MM.1S (cell line): Measurements from ENCODE around the gene MRPL52.

ENCODE experiments used
- DNase-seq: peaks from one replicate; pipeline ENCODE4 v3.0.0-alpha.2; 2015
- H2AFZ ChIP-seq: fragments of 300-600 bp; sonication (generic); 2 replicates; pipeline ENCODE4 v1.6.0; 2016; ENCODE audit warnings: antibody characterized with exemption, low read length
- H3F3A ChIP-seq: fragments of 300-600 bp; sonication (generic); 2 replicates; pipeline ENCODE4 v1.6.1; 2016; ENCODE audit warnings: mild to moderate bottlenecking, antibody characterized with exemption, low read length, moderate library complexity, mixed read lengths; ENCODE audit not compliant: insufficient read depth
- H3K27ac ChIP-seq: fragments of 300-600 bp; sonication (generic); 2 replicates; pipeline ENCODE4 v1.5.1; 2016; ENCODE audit warnings: mild to moderate bottlenecking, low read length
- H3K27me3 ChIP-seq: fragments of 300-600 bp; sonication (generic); replicated peaks from 2 replicates; pipeline ENCODE4 v1.6.0; 2016; ENCODE audit warnings: low read length; ENCODE audit not compliant: insufficient read depth
- H3K36me3 ChIP-seq: fragments of 300-600 bp; sonication (generic); replicated peaks from 2 replicates; pipeline ENCODE4 v1.6.1; 2016; ENCODE audit warnings: mild to moderate bottlenecking, low read length, mixed read lengths; ENCODE audit not compliant: insufficient read depth
- H3K4me1 ChIP-seq: fragments of 300-600 bp; sonication (generic); 2 replicates; pipeline ENCODE4 v1.6.1; 2016; ENCODE audit warnings: low read length, mixed read lengths
- H3K4me2 ChIP-seq: fragments of 300-600 bp; sonication (generic); 2 replicates; pipeline ENCODE4 v1.6.0; 2016; ENCODE audit warnings: low read depth, low read length
- H3K4me3 ChIP-seq: fragments of 300-600 bp; sonication (generic); 2 replicates; pipeline ENCODE4 v1.5.1; 2016; ENCODE audit warnings: low read length, mixed read lengths
- H3K79me2 ChIP-seq: fragments of 300-600 bp; sonication (generic); 2 replicates; pipeline ENCODE4 v1.6.1; 2016; ENCODE audit warnings: mixed run types, low read length, mixed read lengths
- H3K9ac ChIP-seq: fragments of 300-600 bp; sonication (generic); 2 replicates; pipeline ENCODE4 v1.6.1; 2016; ENCODE audit warnings: low read length, mixed read lengths
- H3K9me2 ChIP-seq: fragments of 300-600 bp; sonication (generic); replicated peaks from 2 replicates; pipeline ENCODE4 v1.6.1; 2016; ENCODE audit warnings: mild to moderate bottlenecking, low read length, mixed read lengths; ENCODE audit not compliant: insufficient read depth
- H3K9me3 ChIP-seq: fragments of 300-600 bp; sonication (generic); replicated peaks from 2 replicates; pipeline ENCODE4 v1.6.1; 2016; ENCODE audit warnings: mild to moderate bottlenecking, low read length, mixed read lengths; ENCODE audit not compliant: insufficient read depth
- H4K20me1 ChIP-seq: fragments of 300-600 bp; sonication (generic); 2 replicates; pipeline ENCODE4 v1.6.1; 2016; ENCODE audit warnings: mild to moderate bottlenecking, low read length, moderate library complexity, mixed read lengths; ENCODE audit not compliant: insufficient read depth
- EZH2 ChIP-seq: fragments of 300-600 bp; sonication (generic); optimal IDR thresholded peaks from 2 replicates; pipeline ENCODE3; 2017; ENCODE audit warnings: low read depth, mild to moderate bottlenecking, antibody characterized with exemption, low read length, mixed read lengths
- EZH2phosphoT487 ChIP-seq: fragments of 300-600 bp; sonication (generic); IDR thresholded peaks from 2 replicates; pipeline ENCODE4 v1.6.1; 2018; ENCODE audit warnings: antibody characterized with exemption, low read length
- TF ChIP-seq, protein P1 (sequence below): fragments of 300-600 bp; sonication (generic); IDR thresholded peaks from 2 replicates; pipeline ENCODE4 v1.5.1; 2016; ENCODE audit warnings: antibody characterized with exemption, low read length, mixed read lengths

MRPL52 gene

GRCh38 chr14:22875748-22876319, 46.1 kb downstream of the MRPL52 start:
- Histone ChIP-seq H3K4me1 (no peaks in the 10 kb centered on the region), H3K27ac (no peak overlapping the region), H3K9ac (no peak overlapping the region), H3F3A (peaks cover 5% of the 10 kb centered on the region), H3K9me2 (no peaks in the 10 kb centered on the region), H3K4me3 (no peak overlapping the region), H3K27me3 (no peaks in the 10 kb centered on the region), H2AFZ (no peak overlapping the region), H4K20me1 (no peaks in the 10 kb centered on the region), H3K4me2 (no peak overlapping the region), H3K9me3 (no peaks in the 10 kb centered on the region), H3K36me3 (no peaks in the 10 kb centered on the region), H3K79me2 (peaks cover 10% of the 10 kb centered on the region)
- DNase-seq = no peak
- TF ChIP-seq EZH2 = no peak
- TF ChIP-seq, protein P1, sequence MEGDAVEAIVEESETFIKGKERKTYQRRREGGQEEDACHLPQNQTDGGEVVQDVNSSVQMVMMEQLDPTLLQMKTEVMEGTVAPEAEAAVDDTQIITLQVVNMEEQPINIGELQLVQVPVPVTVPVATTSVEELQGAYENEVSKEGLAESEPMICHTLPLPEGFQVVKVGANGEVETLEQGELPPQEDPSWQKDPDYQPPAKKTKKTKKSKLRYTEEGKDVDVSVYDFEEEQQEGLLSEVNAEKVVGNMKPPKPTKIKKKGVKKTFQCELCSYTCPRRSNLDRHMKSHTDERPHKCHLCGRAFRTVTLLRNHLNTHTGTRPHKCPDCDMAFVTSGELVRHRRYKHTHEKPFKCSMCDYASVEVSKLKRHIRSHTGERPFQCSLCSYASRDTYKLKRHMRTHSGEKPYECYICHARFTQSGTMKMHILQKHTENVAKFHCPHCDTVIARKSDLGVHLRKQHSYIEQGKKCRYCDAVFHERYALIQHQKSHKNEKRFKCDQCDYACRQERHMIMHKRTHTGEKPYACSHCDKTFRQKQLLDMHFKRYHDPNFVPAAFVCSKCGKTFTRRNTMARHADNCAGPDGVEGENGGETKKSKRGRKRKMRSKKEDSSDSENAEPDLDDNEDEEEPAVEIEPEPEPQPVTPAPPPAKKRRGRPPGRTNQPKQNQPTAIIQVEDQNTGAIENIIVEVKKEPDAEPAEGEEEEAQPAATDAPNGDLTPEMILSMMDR = no peak
- TF ChIP-seq EZH2phosphoT487 = no peak

DNA sequence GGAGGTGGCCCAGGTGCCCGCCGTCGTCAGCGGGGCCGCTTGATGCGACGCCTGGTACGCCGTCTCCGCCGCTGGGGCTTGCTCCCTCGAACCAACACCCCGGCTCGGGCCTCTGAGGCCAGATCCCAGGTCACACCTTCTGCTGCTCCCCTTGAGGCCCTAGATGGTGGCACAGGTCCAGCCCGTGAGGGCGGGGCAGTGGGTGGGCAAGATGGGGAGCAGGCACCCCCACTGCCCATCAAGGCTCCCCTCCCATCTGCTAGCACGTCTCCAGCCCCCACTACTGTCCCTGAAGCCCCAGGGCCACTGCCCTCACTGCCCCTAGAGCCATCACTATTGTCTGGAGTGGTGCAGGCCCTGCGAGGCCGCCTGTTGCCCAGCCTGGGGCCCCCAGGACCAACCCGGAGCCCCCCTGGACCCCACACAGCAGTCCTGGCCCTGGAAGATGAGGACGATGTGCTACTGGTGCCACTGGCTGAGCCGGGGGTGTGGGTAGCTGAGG, 47.4 kb downstream of the MRPL52 start:
- H3K4me3 ChIP-seq = no peak overlapping the region

GRCh38 chr14:22878271-22879246, 48.9 kb downstream of the MRPL52 start:
- no peaks in the 10 kb centered on the region for H3K9me3 ChIP-seq
- TF ChIP-seq EZH2 (no peak), EZH2phosphoT487 (no peak)
- TF ChIP-seq, protein P1 = no peak
- no peaks in the 10 kb centered on the region for H3K36me3 ChIP-seq
- H3K9me2 ChIP-seq = no peaks in the 10 kb centered on the region
- no peaks in the 10 kb centered on the region for H3K27me3 ChIP-seq
- H3K9ac ChIP-seq = no peak overlapping the region
- H3K4me3 ChIP-seq = no peak overlapping the region
- H4K20me1 ChIP-seq = no peaks in the 10 kb centered on the region
- no peak overlapping the region for H3K27ac ChIP-seq
- no peak overlapping the region for H3K4me2 ChIP-seq
- no peaks in the 10 kb centered on the region for H3F3A ChIP-seq
- H3K4me1 ChIP-seq = no peaks in the 10 kb centered on the region
- DNase-seq = no peak
- H2AFZ ChIP-seq = no peak overlapping the region
- H3K79me2 ChIP-seq = no peaks in the 10 kb centered on the region

More for the DNA sequence above, 47.4 kb downstream of the MRPL52 start:
- Histone ChIP-seq H3K27ac (no peak overlapping the region), H3K27me3 (no peaks in the 10 kb centered on the region), H3K9me2 (no peaks in the 10 kb centered on the region), H3K4me1 (no peaks in the 10 kb centered on the region), H3K36me3 (no peaks in the 10 kb centered on the region), H3K9me3 (no peaks in the 10 kb centered on the region), H2AFZ (no peak overlapping the region), H4K20me1 (no peaks in the 10 kb centered on the region), H3F3A (no peaks in the 10 kb centered on the region), H3K4me2 (no peak overlapping the region), H3K9ac (no peak overlapping the region), H3K79me2 (peaks cover 10% of the 10 kb centered on the region)
- no peak for DNase-seq
- TF ChIP-seq EZH2phosphoT487 = no peak
- TF ChIP-seq, protein P1 = no peak
- no peak for TF ChIP-seq EZH2
